Mucosa of descending colon (tissue), 3 donors: ENCODE measurements around the gene ABCA3. TPM values are rescaled to one million over a fixed set of nuclear protein-coding genes. Genes with fewer than 3 reads are reported as not detected.

Source experiments
- ATAC-seq: fragments of 200-7000 bp; cut with Tn5 transposase; one replicate; pipeline ENCODE4 v1.9.1; 2020; ENCODE audit warnings: mild to moderate bottlenecking, moderate library complexity
- DNase-seq, 3 donors: peaks; one replicate each; pipeline ENCODE4 v3.0.0-alpha.2; 2020
- H3K36me3 ChIP-seq: fragments of 200-600 bp; one replicate; pipeline ENCODE4 v1.8.0; 2021; ENCODE audit warnings: low read depth, mild to moderate bottlenecking
- H3K4me1 ChIP-seq: fragments of 200-600 bp; one replicate; pipeline ENCODE4 v1.8.0; 2021; ENCODE audit warnings: low read depth, mild to moderate bottlenecking
- H3K4me3 ChIP-seq: fragments of 200-600 bp; one replicate; pipeline ENCODE4 v1.8.0; 2021; ENCODE audit warnings: mild to moderate bottlenecking
- H3K9me3 ChIP-seq: fragments of 200-600 bp; one replicate; pipeline ENCODE4 v1.8.0; 2021; ENCODE audit warnings: mild to moderate bottlenecking
- CTCF ChIP-seq: fragments of 200-600 bp; IDR thresholded peaks from one replicate; pipeline ENCODE4 v1.8.0; 2022; ENCODE audit warnings: antibody characterized with exemption, mild to moderate bottlenecking
- intact Hi-C, 2 donors: fragments of 100-400 bp; cut with DNase I in 1 of 2; cut with micrococcal nuclease in 1 of 2; formaldehyde crosslinking; loops; one replicate each; pipeline versions ENCODE4 v1.11.0 to v1.11.1; 2022; cut with DNase I, micrococcal nuclease
- total RNA-seq, 3 donors: library from RNA; stranded (reverse); fragmentation: NEBNext Ultra II Directional in 2 of 3; extraction: Animal tissue kit (Norgen Biotek cat#: 25700) in 2 of 3; gene quantifications; one replicate each; pipeline versions ENCODE4 v1.2.1 to v1.2.4, GENCODE V29; 2021 to 2023
- donor health status: DM: no; HTN: no; CAD: no; lungs with moderate emphysema.
- donor health status: DM: no; HTN: no; CAD: no.
- donor health status: DM: no; HTN: yes; CAD: no.

The ABCA3 gene
- total RNA-seq, 3 donors from 2014 or later: 3.0 to 13.5 (median 3.4) TPM

- ATAC-seq (peak; percentile 26), DNase-seq (peak; percentile 64 to 76 (median 71))
- intact Hi-C loops: no loop called here
- Histone ChIP-seq H3K4me1 (peaks cover 14% of the 10 kb centered on the region), H3K9me3 (no peaks in the 10 kb centered on the region), H3K36me3 (no peaks in the 10 kb centered on the region), H3K4me3 (peak overlapping the region; percentile 70)
- no peak for TF ChIP-seq CTCF
Measured at GRCh38 chr16:2250652-2251295, 89.8 kb downstream of the ABCA3 start.

- Histone ChIP-seq H3K4me1 (peaks cover 2% of the 10 kb centered on the region), H3K4me3 (no peak overlapping the region), H3K9me3 (no peaks in the 10 kb centered on the region), H3K36me3 (peaks cover 3% of the 10 kb centered on the region)
- intact Hi-C loops: no loop called here
- DNase-seq (no peak), ATAC-seq (no peak)
- TF ChIP-seq CTCF: no peak
Measured at GRCh38 chr16:2246301-2246885, 94.1 kb downstream of the ABCA3 start.

DNA sequence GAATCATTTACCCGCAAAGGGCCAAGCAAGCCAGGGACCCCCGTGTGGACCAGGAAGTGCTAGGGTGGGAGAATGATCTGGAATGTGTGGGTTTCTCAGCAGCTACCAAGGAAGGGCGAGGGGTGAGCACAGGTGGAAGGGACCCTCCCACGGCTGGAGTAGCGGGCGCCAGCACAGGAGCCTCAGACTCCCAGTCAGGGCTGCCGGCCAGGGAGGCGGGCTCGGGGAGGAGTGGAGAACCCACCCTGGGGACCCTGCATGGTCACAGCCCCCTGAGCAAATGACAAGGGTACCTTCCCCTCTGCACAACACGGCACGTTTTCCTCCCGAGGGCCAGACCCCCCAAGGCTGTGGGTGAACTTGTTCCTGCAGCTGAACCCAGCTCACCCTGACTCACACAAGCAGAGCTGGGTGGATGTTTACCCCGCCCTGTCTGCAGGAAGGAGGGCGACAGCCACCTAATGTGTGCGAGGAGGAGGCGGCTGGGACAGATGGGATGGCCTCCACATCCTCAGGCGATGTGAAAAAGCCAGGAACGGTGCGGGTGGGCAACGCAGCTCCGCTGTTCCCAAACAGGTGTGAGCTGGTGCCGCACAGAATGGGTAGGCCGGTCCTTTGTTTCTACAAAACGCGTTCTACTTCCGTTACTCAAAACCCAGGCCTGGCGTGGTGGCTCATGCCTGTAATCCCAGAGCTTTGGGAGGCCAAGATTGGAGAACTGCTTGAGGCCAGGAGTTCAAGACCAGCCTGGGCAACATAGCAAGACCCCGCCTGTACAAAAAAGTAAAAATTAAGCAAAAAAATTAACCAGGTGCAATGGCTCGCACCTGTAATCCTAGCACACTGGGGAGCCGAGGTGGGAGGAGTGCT, 95.4 kb downstream of the ABCA3 start:
- ATAC-seq: no peak

DNA sequence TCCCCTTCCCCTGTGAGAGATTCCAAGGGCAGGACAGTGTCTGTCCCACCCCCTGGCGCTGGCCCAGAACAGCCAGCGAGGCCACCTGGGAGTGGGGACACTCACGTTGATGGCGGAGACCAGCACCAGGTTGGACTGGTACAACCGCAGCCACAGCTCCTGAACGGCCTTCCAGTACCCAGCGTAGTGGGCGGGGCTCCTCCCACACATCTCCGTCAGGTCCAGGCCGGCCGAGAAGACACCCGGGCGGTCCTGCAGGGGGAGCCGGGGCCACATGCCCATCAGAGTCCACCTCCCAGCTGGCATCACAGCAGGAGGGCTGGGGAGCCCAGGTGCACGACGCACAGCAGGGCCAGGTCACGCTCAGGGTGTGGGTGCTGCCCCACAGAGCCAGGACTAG, 96.2 kb downstream of the ABCA3 start:
- TF ChIP-seq CTCF: no peak
- peaks cover 2% of the 10 kb centered on the region for H3K4me1 ChIP-seq
- intact Hi-C loops: no loop called here
- no peaks in the 10 kb centered on the region for H3K9me3 ChIP-seq
- no peak for ATAC-seq
- peak in 1 of 3 donors; percentile 41 for DNase-seq
- no peak overlapping the region for H3K4me3 ChIP-seq
- peaks cover 3% of the 10 kb centered on the region for H3K36me3 ChIP-seq

More for the DNA sequence above, 95.4 kb downstream of the ABCA3 start:
- Histone ChIP-seq H3K36me3 (peaks cover 3% of the 10 kb centered on the region), H3K4me1 (peaks cover 2% of the 10 kb centered on the region), H3K9me3 (no peaks in the 10 kb centered on the region), H3K4me3 (no peak overlapping the region)
- no peak for DNase-seq
- intact Hi-C loops: no loop called here
- TF ChIP-seq CTCF: no peak

- ATAC-seq: no peak
- no peaks in the 10 kb centered on the region for H3K4me1 ChIP-seq
- peaks cover 3% of the 10 kb centered on the region for H3K36me3 ChIP-seq
- DNase-seq: no peak
- no peaks in the 10 kb centered on the region for H3K9me3 ChIP-seq
- no peak for TF ChIP-seq CTCF
- H3K4me3 ChIP-seq: no peak overlapping the region
- intact Hi-C loops: no loop called here
Measured at GRCh38 chr16:2243781-2244180, 96.7 kb downstream of the ABCA3 start.
